HG02588 (cell line): ENCODE data around the gene ZNF169.
"Not testable (repeated sequence)": the region's sequence is repeated elsewhere in the genome, so short reads cannot be mapped to it uniquely, and the experiment has no call there.

Experiments
- ATAC-seq: cut with Tn5 transposase; IDR thresholded peaks from one replicate; pipeline ENCODE4 v1.9.1; 2021; ENCODE audit warnings: mild to moderate bottlenecking, moderate library complexity; ENCODE audit not compliant: unreplicated experiment

Gene ZNF169

DNA sequence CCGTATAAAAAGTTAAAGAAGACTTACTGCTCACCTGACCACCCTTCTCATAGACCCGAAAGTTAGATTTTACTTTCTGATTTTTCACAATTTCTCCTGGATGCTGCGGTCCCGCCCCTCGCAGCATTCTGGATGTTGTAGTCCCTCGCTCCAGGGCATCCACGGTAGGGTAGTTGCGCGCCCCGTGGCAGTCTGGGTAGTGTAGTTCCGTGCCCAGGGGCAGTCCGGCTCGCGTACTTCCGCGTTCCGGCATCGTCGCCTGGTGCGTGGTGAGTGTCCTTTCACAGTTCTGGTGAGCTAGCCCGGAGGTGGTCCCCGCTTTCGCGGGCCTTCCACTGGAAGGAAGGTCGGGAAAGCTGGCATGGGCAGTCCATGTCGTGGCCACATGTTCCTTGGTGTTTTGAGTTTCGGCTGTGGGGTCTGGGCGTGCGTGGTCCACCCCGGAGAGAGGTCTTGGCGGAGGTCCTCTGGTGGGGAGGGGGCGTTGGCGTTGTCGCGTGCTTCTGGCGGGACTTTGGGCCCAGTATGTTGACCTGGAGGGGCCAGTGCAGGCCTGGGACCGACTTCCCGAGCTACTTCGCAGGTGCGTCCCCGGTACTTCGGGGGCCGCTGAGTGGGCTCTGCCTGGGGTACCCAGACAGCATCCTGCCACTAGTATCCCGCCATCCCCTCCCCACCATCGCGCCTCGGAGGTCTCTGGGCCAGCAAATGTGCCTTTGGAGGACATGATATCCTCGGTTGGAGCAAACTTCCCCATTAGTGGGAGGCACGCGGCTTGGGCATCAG lies at the start of gene ZNF169:
Gene ZNF169 (plus strand): TSS at position 222 of the 786 bp plus-strand sequence. CDS start 19,515 bp downstream, outside the sequence.
- peak; percentile 100 for ATAC-seq

DNA sequence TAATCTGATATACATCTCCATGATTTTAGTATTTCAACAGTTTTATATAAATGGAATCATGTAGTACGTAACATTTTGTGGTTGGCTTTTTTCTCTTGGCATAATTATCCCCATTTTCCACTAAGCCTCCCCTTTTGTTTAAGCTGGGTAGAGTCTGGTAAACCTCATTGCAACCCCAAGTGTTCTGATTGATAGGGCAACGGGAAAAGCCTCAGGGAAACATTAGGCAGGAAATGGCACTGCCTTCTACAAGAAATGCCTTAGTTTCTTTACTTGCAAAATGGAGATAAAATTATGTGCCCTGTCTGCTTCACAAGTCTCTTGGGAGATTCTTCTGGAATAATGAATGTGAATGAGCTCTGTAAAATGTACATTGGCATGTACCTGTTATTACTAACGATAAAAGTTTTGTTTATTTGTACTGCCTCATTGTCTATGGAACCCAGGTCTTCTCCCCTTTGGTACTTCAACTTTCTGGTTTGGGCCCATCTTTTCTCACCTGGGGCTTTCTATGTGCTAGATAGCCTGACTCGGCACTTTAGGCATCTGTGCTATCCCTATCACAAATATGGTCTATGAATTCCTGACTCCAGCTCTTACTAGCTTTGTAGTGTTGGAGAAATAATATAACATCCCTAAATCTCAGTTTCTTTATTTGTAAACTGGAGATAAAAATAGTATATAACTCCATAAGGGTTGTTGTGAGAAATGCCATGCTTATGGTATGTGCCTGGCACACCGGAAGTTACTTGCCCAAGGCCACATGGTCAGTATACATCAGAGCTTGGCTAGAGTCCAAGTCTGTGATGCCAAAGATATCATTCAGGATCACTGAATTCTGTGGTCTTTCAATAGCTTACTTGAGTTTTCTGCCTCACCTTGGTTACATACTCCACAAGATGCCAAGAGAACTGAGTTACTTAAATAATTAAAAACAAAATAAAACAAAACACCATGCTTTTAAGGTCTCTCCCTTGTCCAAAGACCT lies 48.2 kb upstream of the ZNF169 start:
- no peak for ATAC-seq

DNA sequence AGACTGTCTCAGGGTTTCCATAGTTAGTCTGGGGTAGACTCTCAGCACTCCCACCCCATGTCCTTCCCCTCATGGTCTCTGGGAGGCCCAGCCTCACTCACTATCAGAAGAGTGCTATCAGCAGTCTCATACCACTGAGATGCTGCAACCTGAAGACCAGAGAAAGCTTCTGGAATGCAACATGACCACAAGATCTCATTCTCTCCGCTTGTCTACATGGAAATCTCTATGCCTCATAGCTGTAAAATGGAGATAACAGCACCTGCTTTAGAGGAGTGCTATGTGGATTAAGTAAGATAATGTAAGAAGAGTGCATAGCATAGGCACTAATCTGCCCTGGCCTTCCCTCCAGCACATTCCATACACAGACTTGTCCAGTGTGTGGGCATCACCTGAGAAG lies 47.0 kb upstream of the ZNF169 start:
- ATAC-seq, result no peak

DNA sequence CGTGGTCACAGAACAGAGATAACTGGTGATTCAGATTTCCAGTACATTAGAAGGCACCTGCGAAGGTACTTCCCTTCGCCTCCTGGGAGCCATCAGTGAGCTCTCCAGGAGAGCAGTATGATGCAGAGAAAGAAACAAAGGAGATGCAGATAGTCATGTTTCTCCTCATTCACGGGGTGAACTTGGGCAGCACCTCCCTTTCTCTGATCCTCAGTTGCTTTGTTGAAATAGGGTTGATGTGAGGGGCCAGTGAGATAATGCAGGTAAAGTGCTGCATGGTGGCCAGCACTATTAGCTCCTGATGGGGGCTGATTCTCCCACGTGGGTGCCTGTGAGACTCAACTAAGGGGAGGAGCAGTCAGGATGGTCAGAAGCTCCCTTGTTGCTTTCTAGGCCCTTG lies 46.6 kb upstream of the ZNF169 start:
- ATAC-seq, result no peak

- peak; percentile 66 for ATAC-seq
Measured at GRCh38 chr9:94213511-94214124, 45.5 kb upstream of the ZNF169 start.

DNA sequence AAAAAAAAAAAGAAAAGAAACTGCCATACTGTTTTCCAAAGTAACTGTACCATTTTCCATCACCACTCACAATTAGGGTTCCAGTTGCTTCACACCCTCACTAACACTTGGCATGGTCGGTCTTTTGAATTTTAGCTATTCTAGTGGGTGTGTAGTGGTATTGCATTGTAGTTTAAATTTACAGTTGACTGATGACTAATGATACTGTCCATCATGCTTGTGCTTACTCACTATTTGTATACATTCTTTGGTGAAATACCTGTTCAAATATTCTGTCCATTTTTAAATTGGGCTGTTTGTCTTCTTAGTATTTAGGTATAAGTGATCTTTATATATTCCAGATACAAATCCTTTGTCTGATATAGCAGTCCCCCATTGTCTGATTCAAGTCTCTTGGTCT lies 36.2 kb upstream of the ZNF169 start:
- no peak for ATAC-seq

DNA sequence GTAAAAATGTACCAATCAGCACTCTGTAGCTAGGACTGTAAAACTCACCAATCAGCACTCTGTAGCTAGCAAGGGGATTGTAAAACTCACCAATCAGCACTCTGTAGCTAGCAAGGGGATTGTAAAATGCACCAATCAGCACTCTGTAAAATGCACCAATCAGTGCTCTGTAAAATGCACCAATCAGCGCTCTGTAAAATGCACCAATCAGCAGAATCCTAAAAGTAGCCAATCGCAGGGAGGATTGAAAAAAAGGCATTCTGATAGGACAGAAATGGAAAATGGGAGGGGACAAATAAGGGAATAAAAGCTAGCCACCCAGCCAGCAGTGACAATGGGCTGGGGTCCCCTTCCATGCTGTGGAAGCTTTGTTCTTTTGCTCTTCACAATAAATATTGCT lies 33.7 kb upstream of the ZNF169 start:
- not testable (repeated sequence) for ATAC-seq

GRCh38 chr9:94228616-94229015 lies 30.5 kb upstream of the ZNF169 start:
- no peak for ATAC-seq

DNA sequence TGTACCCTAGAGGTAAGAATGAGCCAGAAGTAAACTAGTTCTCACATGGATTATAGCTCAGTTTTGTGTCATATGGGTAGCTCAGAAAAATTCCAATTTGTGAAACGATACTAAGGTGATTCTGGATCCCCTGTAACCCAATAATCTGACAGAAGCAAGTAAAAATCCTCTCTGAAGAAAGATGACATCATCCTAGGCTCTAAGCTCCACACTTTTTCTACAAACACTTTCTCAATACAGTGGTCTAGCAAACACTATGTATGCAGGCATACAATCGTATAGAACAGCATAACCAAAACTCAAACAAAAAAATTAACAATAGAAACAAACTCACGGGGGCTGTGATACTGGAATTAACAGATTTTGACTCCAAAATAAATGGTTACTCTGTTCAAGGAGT lies 26.7 kb upstream of the ZNF169 start:
- ATAC-seq, result no peak

- not testable (repeated sequence) for ATAC-seq
Measured at GRCh38 chr9:94241098-94241497, 18.0 kb upstream of the ZNF169 start.

- ATAC-seq, result no peak
Measured at GRCh38 chr9:94245651-94246050, 13.4 kb upstream of the ZNF169 start.

DNA sequence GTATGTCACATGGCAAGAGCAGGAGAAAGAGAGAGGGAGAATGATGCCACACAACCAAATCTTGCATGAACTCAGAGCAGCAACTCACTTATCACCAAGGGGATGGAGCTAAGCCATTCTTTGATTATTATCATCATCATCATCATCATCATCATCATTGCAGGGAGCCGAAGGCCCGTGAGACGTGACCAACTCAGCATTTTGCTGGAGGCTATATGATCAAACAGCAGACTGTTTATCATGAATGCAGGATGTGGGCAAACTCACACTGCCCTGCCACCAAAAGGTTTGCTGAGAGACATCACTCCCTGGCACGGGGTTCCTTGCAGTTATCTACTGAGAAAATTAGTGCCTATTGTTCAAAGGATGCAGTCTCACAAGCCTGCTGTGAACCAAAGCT lies 8.6 kb upstream of the ZNF169 start:
- ATAC-seq, result no peak

- no peak for ATAC-seq
Measured at GRCh38 chr9:94256007-94256406, 3.1 kb upstream of the ZNF169 start.

GRCh38 chr9:94265626-94266402 lies 6.7 kb downstream of the ZNF169 start:
- not testable (repeated sequence) for ATAC-seq

DNA sequence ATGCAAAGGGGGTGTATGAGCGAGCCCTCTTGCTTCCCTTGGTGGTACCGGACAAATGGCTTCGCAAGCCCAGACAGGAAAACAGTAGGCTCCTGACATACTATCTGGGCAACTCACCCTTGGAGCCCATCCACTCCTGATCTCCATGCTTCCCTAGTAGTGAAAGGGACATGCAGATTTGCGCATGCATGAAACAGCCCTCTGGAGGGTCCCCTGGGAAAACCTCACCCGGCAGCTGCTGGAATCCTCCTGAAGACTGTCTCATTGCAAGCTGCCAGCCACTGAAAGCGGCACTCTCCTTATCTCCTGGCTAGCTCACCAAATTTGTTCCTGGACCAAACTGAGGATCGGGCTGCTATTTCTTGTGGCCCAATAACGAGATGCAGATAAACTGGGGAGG lies 10.2 kb downstream of the ZNF169 start:
- no peak for ATAC-seq

GRCh38 chr9:94270009-94270408 lies 10.9 kb downstream of the ZNF169 start:
- ATAC-seq, result no peak

- not testable (repeated sequence) for ATAC-seq
Measured at GRCh38 chr9:94277029-94277428, 17.9 kb downstream of the ZNF169 start.

DNA sequence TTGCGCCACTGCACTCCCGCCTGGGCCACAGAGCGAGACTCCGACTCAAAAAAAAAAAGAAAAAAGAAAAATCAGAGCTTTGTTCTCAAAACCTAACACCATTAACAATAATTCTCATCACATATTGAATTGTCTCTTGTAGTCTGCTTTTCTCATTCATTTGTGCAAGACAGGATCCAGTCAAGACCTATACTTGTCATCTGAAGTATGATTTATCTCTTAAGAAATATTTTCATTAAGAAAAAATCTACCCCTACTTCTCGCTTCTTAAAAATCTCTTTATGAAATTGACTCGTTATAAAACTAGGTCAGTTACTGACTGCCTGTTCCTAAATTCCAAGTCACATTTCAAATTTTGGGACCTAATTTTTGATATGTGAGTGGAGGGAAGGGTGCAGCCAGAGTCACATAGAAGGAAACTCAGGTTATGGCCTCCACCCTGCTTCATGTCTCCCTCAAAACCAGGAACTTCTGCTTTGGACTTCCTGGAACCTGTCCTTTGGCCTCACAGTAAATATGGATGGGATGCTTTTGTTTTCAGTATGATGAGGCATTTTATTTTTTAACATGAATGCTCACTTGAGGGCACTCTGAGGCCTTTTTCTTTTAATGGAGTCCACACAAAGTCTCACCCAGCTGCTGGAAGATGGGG lies 18.9 kb downstream of the ZNF169 start:
- ATAC-seq, result no peak

- ATAC-seq, result no peak
Measured at GRCh38 chr9:94280409-94280989, 21.4 kb downstream of the ZNF169 start.

DNA sequence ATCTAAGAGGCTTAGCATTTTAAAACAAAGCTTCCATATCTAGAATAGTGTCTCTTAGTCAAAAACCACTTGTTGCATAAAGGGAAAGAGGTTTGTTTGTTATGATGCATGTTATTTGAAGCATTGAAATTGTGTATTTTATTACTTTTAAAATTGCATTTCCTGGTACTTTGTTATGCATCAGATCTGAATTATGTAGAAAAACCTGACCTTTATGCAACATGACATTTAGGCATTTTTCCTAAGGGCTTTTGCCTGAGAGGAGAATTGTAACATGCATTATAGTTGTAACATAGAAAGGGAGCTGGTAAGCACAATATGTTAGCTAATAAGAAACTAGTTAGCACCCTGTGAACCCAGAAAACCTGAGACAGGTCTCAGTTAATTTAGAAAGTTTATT lies 22.0 kb downstream of the ZNF169 start:
- no peak for ATAC-seq
